WTC11 (cell line): ENCODE results near the gene CFAP20. TPM values are rescaled to one million over a fixed set of nuclear protein-coding genes. Genes with fewer than 3 reads are reported as not detected.
A peak's percentile ranks its signal among the peaks of the same experiment; 100 is the strongest.

ENCODE experiments used
- ATAC-seq: fragments of 200-7000 bp; cut with Tn5 transposase; 2 replicates; pipeline ENCODE4 v1.10.0; 2021; ENCODE audit warnings: mild to moderate bottlenecking, moderate library complexity
- CTCF ChIA-PET: fragments of 300-600 bp; sonication (Branson Sonifier 250); formaldehyde crosslinking; loops from one replicate; lab custom pipeline; 2021; ENCODE audit warnings: antibody characterized with exemption; lab: Charles Lee
- POLR2A ChIA-PET: fragments of 350-600 bp; sonication (Branson Sonifier 250); formaldehyde crosslinking; loops from one replicate; lab custom pipeline; 2021; ENCODE audit warnings: antibody characterized with exemption; lab: Charles Lee
- DNase-seq: peaks from one replicate; pipeline ENCODE4 v3.0.0; 2021; ENCODE audit warnings: low spot score
- H3K27ac Mint-ChIP-seq: 2 replicates; pipeline ENCODE4 v1.8.0; 2021; ENCODE audit warnings: mixed read lengths
- H3K27me3 Mint-ChIP-seq: 2 replicates; pipeline ENCODE4 v1.8.0; 2021; ENCODE audit warnings: low read depth, mild to moderate bottlenecking, moderate library complexity, mixed read lengths
- H3K36me3 Mint-ChIP-seq: 2 replicates; pipeline ENCODE4 v1.8.0; 2021; ENCODE audit warnings: mixed read lengths
- H3K4me1 Mint-ChIP-seq: 2 replicates; pipeline ENCODE4 v1.8.0; 2022; ENCODE audit warnings: mixed read lengths
- H3K4me3 Mint-ChIP-seq: 2 replicates; pipeline ENCODE4 v1.8.0; 2021; ENCODE audit warnings: mild to moderate bottlenecking, moderate library complexity, mixed read lengths
- H3K9me3 Mint-ChIP-seq: 2 replicates; pipeline ENCODE4 v1.8.0; 2021; ENCODE audit warnings: mixed read lengths
- ATF6 ChIP-seq: sonication (generic); formaldehyde crosslinking; IDR thresholded peaks from 2 replicates; pipeline ENCODE4 v1.8.1; 2023; ENCODE audit warnings: mild to moderate bottlenecking, missing genetic modification reagents
- CBFB ChIP-seq: sonication (generic); formaldehyde crosslinking; IDR thresholded peaks from 2 replicates; pipeline ENCODE4 v1.8.1; 2022; ENCODE audit warnings: mild to moderate bottlenecking, low read depth, missing genetic modification reagents
- CDX4 ChIP-seq: fragments of 250-450 bp; sonication (Bioruptor Pico); IDR thresholded peaks from 2 replicates; pipeline ENCODE4 v1.9.0; 2021; ENCODE audit warnings: moderate library complexity, mild to moderate bottlenecking, inconsistent platforms, borderline replicate concordance
- CTCF ChIP-seq: fragments of 200-600 bp; IDR thresholded peaks from 2 replicates; pipeline ENCODE4 v1.8.0; 2022; ENCODE audit warnings: antibody characterized with exemption
- E2F1 ChIP-seq: sonication (generic); formaldehyde crosslinking; IDR thresholded peaks from 2 replicates; pipeline ENCODE4 v1.8.0; 2022; ENCODE audit warnings: mild to moderate bottlenecking, missing genetic modification reagents
- E2F4 ChIP-seq: sonication (generic); formaldehyde crosslinking; IDR thresholded peaks from 2 replicates; pipeline ENCODE4 v1.8.1; 2022; ENCODE audit warnings: low read depth, mild to moderate bottlenecking, moderate library complexity, missing genetic modification reagents, borderline replicate concordance
- ELF4 ChIP-seq: sonication (generic); formaldehyde crosslinking; IDR thresholded peaks from 2 replicates; pipeline ENCODE4 v1.8.1; 2022; ENCODE audit warnings: low read depth, mild to moderate bottlenecking, moderate library complexity, missing genetic modification reagents
- ERG ChIP-seq: fragments of 250-450 bp; sonication (Bioruptor Pico); IDR thresholded peaks from 2 replicates; pipeline ENCODE4 v1.8.0; 2021; ENCODE audit warnings: mild to moderate bottlenecking
- ETV6 ChIP-seq: sonication (generic); formaldehyde crosslinking; IDR thresholded peaks from 2 replicates; pipeline ENCODE4 v1.8.1; 2022; ENCODE audit warnings: mild to moderate bottlenecking, missing genetic modification reagents
- IRF2 ChIP-seq: sonication (generic); formaldehyde crosslinking; IDR thresholded peaks from 2 replicates; pipeline ENCODE4 v1.8.0; 2022; ENCODE audit warnings: low read depth, missing genetic modification reagents, borderline replicate concordance
- NR2C2 ChIP-seq: sonication (generic); formaldehyde crosslinking; IDR thresholded peaks from 2 replicates; pipeline ENCODE4 v1.8.0; 2022; ENCODE audit warnings: mild to moderate bottlenecking, missing genetic modification reagents
- PREB ChIP-seq: sonication (generic); formaldehyde crosslinking; IDR thresholded peaks from 2 replicates; pipeline ENCODE4 v1.8.1; 2022; ENCODE audit warnings: mild to moderate bottlenecking, missing genetic modification reagents, moderate library complexity, borderline replicate concordance
- PRRX2 ChIP-seq: fragments of 250-450 bp; sonication (Bioruptor Pico); IDR thresholded peaks from 2 replicates; pipeline ENCODE4 v1.8.0; 2021; ENCODE audit warnings: mild to moderate bottlenecking
- SMAD3 ChIP-seq: sonication (generic); formaldehyde crosslinking; IDR thresholded peaks from 2 replicates; pipeline ENCODE4 v1.8.0; 2022; ENCODE audit warnings: missing genetic modification reagents, mild to moderate bottlenecking, borderline replicate concordance
- ZNF121 ChIP-seq: sonication (generic); formaldehyde crosslinking; IDR thresholded peaks from 2 replicates; pipeline ENCODE4 v1.8.0; 2023; ENCODE audit warnings: missing genetic modification reagents
- ZNF219 ChIP-seq: sonication (generic); formaldehyde crosslinking; IDR thresholded peaks from 2 replicates; pipeline ENCODE4 v1.8.0; 2023; ENCODE audit warnings: missing genetic modification reagents, mild to moderate bottlenecking, borderline replicate concordance
- ZNF532 ChIP-seq: fragments of 250-450 bp; sonication (Bioruptor Pico); IDR thresholded peaks from 2 replicates; pipeline ENCODE4 v1.9.0; 2021; ENCODE audit warnings: mild to moderate bottlenecking, borderline replicate concordance
- ZNF671 ChIP-seq: fragments of 250-450 bp; sonication (Bioruptor Pico); IDR thresholded peaks from 2 replicates; pipeline ENCODE4 v1.8.0; 2021; ENCODE audit warnings: mild to moderate bottlenecking
- total RNA-seq: library from RNA; stranded (reverse); gene quantifications from 3 replicates; pipeline ENCODE4 v1.2.3, GENCODE V29; 2021

The CFAP20 gene
- total RNA-seq, 1 experiment from 2014 or later, result 41.9 TPM

GRCh38 chr16:58152246-58152868, 23.2 kb upstream of the CFAP20 start (continued):
- TF ChIP-seq ZNF532 (CRISPR knock-in tag) (no peak), SMAD3 (no peak), CTCF (no peak), E2F4 (CRISPR knock-in tag) (no peak), ETV6 (CRISPR knock-in tag) (no peak), E2F1 (CRISPR knock-in tag) (no peak)

GRCh38 chr16:58148526-58148925, 19.3 kb upstream of the CFAP20 start:
- POLR2A ChIA-PET, result no interaction called here
- CTCF ChIA-PET, result no interaction called here

More at GRCh38 chr16:58148526-58148925, 19.3 kb upstream of the CFAP20 start:
- no peaks in the 10 kb centered on the region for H3K36me3 Mint-ChIP-seq
- H3K4me1 Mint-ChIP-seq, result no peaks in the 10 kb centered on the region
- DNase-seq (no peak), ATAC-seq (peak; percentile 48; the same call in 1 of the 2 replicates)
- no peak overlapping the region for H3K27ac Mint-ChIP-seq
- no peaks in the 10 kb centered on the region for H3K9me3 Mint-ChIP-seq
- TF ChIP-seq PREB (CRISPR knock-in tag), result no peak
- no peak for TF ChIP-seq ATF6 (CRISPR knock-in tag)
- no peak for TF ChIP-seq ZNF121
- no peak for TF ChIP-seq CDX4 (CRISPR knock-in tag)
- TF ChIP-seq IRF2 (CRISPR knock-in tag), result no peak
- TF ChIP-seq ELF4 (CRISPR knock-in tag), result no peak
- TF ChIP-seq CBFB (CRISPR knock-in tag), result no peak
- TF ChIP-seq NR2C2 (CRISPR knock-in tag), result no peak
- no peak for TF ChIP-seq PRRX2 (CRISPR knock-in tag)
- TF ChIP-seq ERG (CRISPR knock-in tag), result no peak
- no peak for TF ChIP-seq ZNF219 (CRISPR knock-in tag)
- no peak for TF ChIP-seq ZNF671
- TF ChIP-seq ETV6 (CRISPR knock-in tag), result no peak
- peaks cover 4% of the 10 kb centered on the region for H3K27me3 Mint-ChIP-seq
- no peak overlapping the region for H3K4me3 Mint-ChIP-seq
